Measurements from ENCODE around the gene MS4A18.

MS4A18 gene

GRCh38 chr11:60765355-60765754 is 40.8 kb downstream of the MS4A18 start:
- no peak for TF ChIP-seq CTCF (IDR thresholded peaks at IDR 0.05; ENCODE audit: low read length, missing control alignments)
- no peak overlapping the region for H3K4me3 ChIP-seq (replicated peaks; ENCODE audit: low read depth, low read length)
- DNase-seq (ENCODE audit: low read depth), result no peak

- H3K4me3 ChIP-seq (replicated peaks; ENCODE audit: low read depth, low read length), result no peak overlapping the region
- DNase-seq (ENCODE audit: low read depth), result no peak
- TF ChIP-seq CTCF (IDR thresholded peaks at IDR 0.05; ENCODE audit: low read length, missing control alignments), result no peak
Observed at GRCh38 chr11:60766547-60766946, 42.0 kb downstream of the MS4A18 start.

- DNase-seq (ENCODE audit: low read depth), result no peak
- TF ChIP-seq CTCF (IDR thresholded peaks at IDR 0.05; ENCODE audit: low read length, missing control alignments), result peak; percentile 38
- no peak overlapping the region for H3K4me3 ChIP-seq (replicated peaks; ENCODE audit: low read depth, low read length)
Observed at GRCh38 chr11:60767388-60767811, 42.9 kb downstream of the MS4A18 start.

- no peak for TF ChIP-seq CTCF (IDR thresholded peaks at IDR 0.05; ENCODE audit: low read length, missing control alignments)
- DNase-seq (ENCODE audit: low read depth), result no peak
- H3K4me3 ChIP-seq (replicated peaks; ENCODE audit: low read depth, low read length), result no peak overlapping the region
Observed at GRCh38 chr11:60768202-60768601, 43.7 kb downstream of the MS4A18 start.

- no peak overlapping the region for H3K4me3 ChIP-seq (replicated peaks; ENCODE audit: low read depth, low read length)
- DNase-seq (ENCODE audit: low read depth), result no peak
- no peak for TF ChIP-seq CTCF (IDR thresholded peaks at IDR 0.05; ENCODE audit: low read length, missing control alignments)
Observed at GRCh38 chr11:60769273-60769672, 44.8 kb downstream of the MS4A18 start.

GRCh38 chr11:60769811-60770210 is 45.3 kb downstream of the MS4A18 start:
- TF ChIP-seq CTCF (IDR thresholded peaks at IDR 0.05; ENCODE audit: low read length, missing control alignments), result no peak
- no peak overlapping the region for H3K4me3 ChIP-seq (replicated peaks; ENCODE audit: low read depth, low read length)
- DNase-seq (ENCODE audit: low read depth), result no peak

GRCh38 chr11:60771146-60771545 is 46.6 kb downstream of the MS4A18 start:
- no peak for DNase-seq (ENCODE audit: low read depth)
- TF ChIP-seq CTCF (IDR thresholded peaks at IDR 0.05; ENCODE audit: low read length, missing control alignments), result no peak
- no peak overlapping the region for H3K4me3 ChIP-seq (replicated peaks; ENCODE audit: low read depth, low read length)
